GM21390 (cell line): ENCODE data around the gene CCNA1.

Source experiments
- ATAC-seq: cut with Tn5 transposase; IDR thresholded peaks from one replicate; pipeline ENCODE4 v1.9.1; 2021; ENCODE audit not compliant: unreplicated experiment

Gene CCNA1

DNA sequence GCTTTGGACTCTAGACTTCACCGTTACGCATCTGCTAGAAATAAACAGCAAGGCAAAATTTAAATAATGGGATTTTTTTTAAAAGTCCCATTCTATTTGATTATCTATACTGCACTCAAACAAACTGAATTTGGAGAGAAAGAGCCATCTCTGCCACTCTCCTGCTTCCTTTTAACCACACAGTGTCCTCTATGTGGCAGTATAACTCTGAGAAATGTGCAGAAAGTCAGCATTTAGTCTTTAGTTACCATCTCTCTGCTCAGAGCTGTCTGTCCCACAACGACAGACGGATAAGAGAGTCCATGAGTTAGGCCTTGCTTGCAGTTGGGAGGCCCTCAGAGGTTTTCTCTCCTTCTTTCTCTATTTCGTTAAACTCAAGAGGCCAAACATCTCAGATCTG, 21.2 kb downstream of the CCNA1 start:
- no peak for ATAC-seq

GRCh38 chr13:36454121-36454520, 21.8 kb downstream of the CCNA1 start:
- ATAC-seq: no peak

DNA sequence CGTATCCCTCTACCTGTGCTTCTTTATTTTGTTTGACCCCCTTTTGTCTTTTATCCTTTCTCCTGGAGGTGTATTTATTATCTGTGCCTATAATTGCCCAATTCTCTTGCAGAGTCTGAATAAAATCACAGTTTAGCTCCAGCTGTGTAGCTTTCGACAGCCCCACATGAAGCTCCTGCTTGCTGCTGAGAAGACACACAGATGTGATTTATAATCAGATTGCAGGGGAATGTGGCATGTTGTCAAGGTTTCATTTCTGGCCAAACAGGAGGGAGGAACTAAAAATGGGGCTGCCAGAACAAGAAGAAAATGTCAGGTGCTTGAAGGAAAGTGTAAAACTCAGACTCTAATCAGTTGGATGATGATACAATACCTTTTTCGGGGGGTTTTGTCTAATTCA, 22.7 kb downstream of the CCNA1 start:
- no peak for ATAC-seq

DNA sequence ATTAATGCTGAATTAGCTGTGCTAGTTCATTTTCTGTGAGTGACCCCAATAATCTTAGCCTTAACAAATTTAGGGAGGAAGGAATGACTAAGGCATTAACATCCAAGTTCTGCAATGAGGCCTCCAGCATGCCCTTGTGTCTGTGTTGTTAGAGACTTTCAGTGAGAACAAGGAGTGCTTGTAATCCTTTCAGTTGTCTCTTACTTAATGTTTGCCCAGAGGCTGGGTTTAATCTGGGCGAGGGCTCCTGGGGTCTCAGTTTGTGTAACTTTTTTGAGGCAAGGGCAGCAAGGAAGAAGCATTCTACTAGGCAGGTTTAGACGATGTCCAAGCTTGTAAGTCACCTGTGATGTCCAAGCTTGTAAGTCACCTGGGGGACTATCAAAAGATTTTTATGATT, 24.3 kb downstream of the CCNA1 start:
- ATAC-seq: no peak

DNA sequence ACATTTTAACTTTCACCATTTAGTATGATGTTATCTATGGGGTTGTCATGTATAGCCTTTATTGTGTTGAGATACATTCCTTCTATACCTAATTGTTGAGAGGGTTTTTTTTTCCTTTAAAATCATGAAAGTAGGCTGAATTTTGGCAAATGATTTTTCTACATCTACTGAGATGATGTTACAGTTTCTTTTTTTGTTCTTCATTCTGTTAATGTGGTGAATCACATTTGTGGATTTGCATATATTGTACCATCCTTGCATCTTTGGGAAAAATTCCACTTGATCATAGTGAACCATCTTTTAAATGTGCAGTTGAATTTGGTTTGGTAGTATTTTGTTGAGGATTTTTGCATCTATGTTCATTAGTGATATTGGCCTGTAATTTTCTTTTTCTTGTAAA, 29.2 kb downstream of the CCNA1 start:
- ATAC-seq: no peak

- ATAC-seq: no peak
Observed at GRCh38 chr13:36475468-36475867, 43.2 kb downstream of the CCNA1 start.

DNA sequence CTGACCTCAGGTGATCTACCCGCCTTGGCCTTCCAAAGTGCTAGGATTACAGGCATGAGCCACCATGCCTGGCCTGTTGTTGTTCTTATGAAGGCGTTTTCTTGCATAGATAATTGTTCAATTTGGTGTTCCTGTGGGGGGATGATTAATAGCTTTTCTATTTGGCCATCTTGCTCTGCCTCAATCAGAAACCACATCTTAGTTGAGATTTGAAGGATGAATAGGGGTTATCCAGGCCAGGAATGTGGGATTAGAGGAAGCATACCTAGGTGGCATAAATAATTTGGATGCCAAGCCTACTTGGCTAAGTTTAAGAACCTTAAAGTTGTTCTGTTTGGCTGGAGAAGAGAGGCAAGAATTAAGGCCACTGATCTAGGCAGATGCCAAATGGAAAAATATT, 44.4 kb downstream of the CCNA1 start:
- no peak for ATAC-seq

GRCh38 chr13:36480726-36481427, 48.6 kb downstream of the CCNA1 start:
- ATAC-seq: no peak

GRCh38 chr13:36490055-36490454, 57.8 kb downstream of the CCNA1 start:
- ATAC-seq: no peak
